Fibroblast of pulmonary artery (primary cell): ENCODE data around the gene CSNK1D.

Experiments used
- DNase-seq: peaks from one replicate; pipeline ENCODE4 v3.0.0-alpha.2; 2010; ENCODE audit warnings: low read depth
- H3K4me3 ChIP-seq: replicated peaks from 2 replicates; pipeline ENCODE4 v1.5.1; 2011; ENCODE audit warnings: low read depth, mild to moderate bottlenecking, control low read depth, low read length, moderate library complexity
- CTCF ChIP-seq: IDR thresholded peaks from 2 replicates; pipeline ENCODE4 v1.5.1; 2011; ENCODE audit warnings: mild to moderate bottlenecking, control low read depth, low read length, inconsistent platforms; ENCODE audit errors: missing control alignments

CSNK1D gene

GRCh38 chr17:82270651-82271050 is 2.8 kb downstream of the CSNK1D start:
- H3K4me3 ChIP-seq = no peak overlapping the region

GRCh38 chr17:82269882-82270500 is 3.5 kb downstream of the CSNK1D start:
- no peak for DNase-seq
- no peak overlapping the region for H3K4me3 ChIP-seq
- TF ChIP-seq CTCF = no peak

More at GRCh38 chr17:82270651-82271050, 2.8 kb downstream of the CSNK1D start:
- no peak for DNase-seq
- no peak for TF ChIP-seq CTCF

- DNase-seq = no peak
- no peak for TF ChIP-seq CTCF
- no peak overlapping the region for H3K4me3 ChIP-seq
Observed at GRCh38 chr17:82269138-82269881, 4.2 kb downstream of the CSNK1D start.

- TF ChIP-seq CTCF = no peak
- peak; percentile 94 for DNase-seq
- H3K4me3 ChIP-seq = peak overlapping the region; percentile 33
Observed at GRCh38 chr17:82267575-82268379, 5.7 kb downstream of the CSNK1D start.

GRCh38 chr17:82266142-82266541 is 7.4 kb downstream of the CSNK1D start:
- DNase-seq = no peak
- TF ChIP-seq CTCF = no peak
- no peak overlapping the region for H3K4me3 ChIP-seq

GRCh38 chr17:82263641-82264040 is 9.9 kb downstream of the CSNK1D start:
- H3K4me3 ChIP-seq = no peak overlapping the region
- TF ChIP-seq CTCF = no peak
- no peak for DNase-seq
